GM18502 (cell line): Measurements from ENCODE around the gene ARHGAP26.
"Not testable (repeated sequence)": the region's sequence is repeated elsewhere in the genome, so short reads cannot be mapped to it uniquely, and the experiment has no call there.

ENCODE experiments used
- ATAC-seq: cut with Tn5 transposase; IDR thresholded peaks from one replicate; pipeline ENCODE4 v1.9.1; 2021; ENCODE audit warnings: mild to moderate bottlenecking; ENCODE audit not compliant: unreplicated experiment, poor library complexity

The ARHGAP26 gene

GRCh38 chr5:143000551-143000950 is 230.4 kb downstream of the ARHGAP26 start:
- not testable (repeated sequence) for ATAC-seq

GRCh38 chr5:143001764-143002351 is 231.7 kb downstream of the ARHGAP26 start:
- ATAC-seq = peak; percentile 4

- peak; percentile 81 for ATAC-seq
These were observed 232.5 kb downstream of the ARHGAP26 start for GRCh38 chr5:143002459-143003327.

- ATAC-seq = no peak
These were observed 233.1 kb downstream of the ARHGAP26 start for GRCh38 chr5:143003328-143003636.

- ATAC-seq = peak; percentile 31
These were observed 234.4 kb downstream of the ARHGAP26 start for GRCh38 chr5:143004361-143005145.

GRCh38 chr5:143006501-143006900 is 236.3 kb downstream of the ARHGAP26 start:
- no peak for ATAC-seq

GRCh38 chr5:143008032-143008431 is 237.9 kb downstream of the ARHGAP26 start:
- ATAC-seq = no peak

- peak; percentile 84 for ATAC-seq
These were observed 238.8 kb downstream of the ARHGAP26 start for GRCh38 chr5:143008809-143009521.

GRCh38 chr5:143010351-143010750 is 240.2 kb downstream of the ARHGAP26 start:
- ATAC-seq = no peak

- ATAC-seq = no peak
These were observed 241.4 kb downstream of the ARHGAP26 start for GRCh38 chr5:143011585-143011984.

GRCh38 chr5:143013176-143013891 is 243.2 kb downstream of the ARHGAP26 start:
- no peak for ATAC-seq

GRCh38 chr5:143014017-143014651 is 244.0 kb downstream of the ARHGAP26 start:
- ATAC-seq = no peak

- no peak for ATAC-seq
These were observed 246.8 kb downstream of the ARHGAP26 start for GRCh38 chr5:143016777-143017516.

- ATAC-seq = no peak
These were observed 247.4 kb downstream of the ARHGAP26 start for GRCh38 chr5:143017541-143017940.

- no peak for ATAC-seq
These were observed 247.8 kb downstream of the ARHGAP26 start for GRCh38 chr5:143017992-143018391.

- peak; percentile 18 for ATAC-seq
These were observed 249.0 kb downstream of the ARHGAP26 start for GRCh38 chr5:143019157-143019556.

GRCh38 chr5:143019614-143020515 is 249.7 kb downstream of the ARHGAP26 start:
- peak; percentile 87 for ATAC-seq

- ATAC-seq = no peak
These were observed 251.4 kb downstream of the ARHGAP26 start for GRCh38 chr5:143021595-143021994.
